ENCODE measurements around the gene SLC24A3.

The SLC24A3 gene

GRCh38 chr20:19341348-19342053 is 129.1 kb downstream of the SLC24A3 start:
- no peak for DNase-seq (ENCODE audit: low read depth in 2 of 2)

GRCh38 chr20:19344341-19344740 is 131.9 kb downstream of the SLC24A3 start:
- no peak for DNase-seq (ENCODE audit: low read depth in 2 of 2)

- DNase-seq (ENCODE audit: low read depth in 2 of 2) = no peak
Measured at GRCh38 chr20:19347943-19348456, 135.6 kb downstream of the SLC24A3 start.

- no peak for DNase-seq (ENCODE audit: low read depth in 2 of 2)
Measured at GRCh38 chr20:19348582-19348981, 136.1 kb downstream of the SLC24A3 start.

GRCh38 chr20:19349879-19350278 is 137.4 kb downstream of the SLC24A3 start:
- DNase-seq (ENCODE audit: low read depth in 2 of 2) = no peak

GRCh38 chr20:19351542-19351941 is 139.1 kb downstream of the SLC24A3 start:
- no peak for DNase-seq (ENCODE audit: low read depth in 2 of 2)

- no peak for DNase-seq (ENCODE audit: low read depth in 2 of 2)
Measured at GRCh38 chr20:19354950-19355349, 142.5 kb downstream of the SLC24A3 start.

GRCh38 chr20:19361790-19362189 is 149.3 kb downstream of the SLC24A3 start:
- no peak for DNase-seq (ENCODE audit: low read depth in 2 of 2)

- DNase-seq (ENCODE audit: low read depth in 2 of 2) = no peak
Measured at GRCh38 chr20:19363476-19363875, 151.0 kb downstream of the SLC24A3 start.

GRCh38 chr20:19367591-19367990 is 155.1 kb downstream of the SLC24A3 start:
- no peak for DNase-seq (ENCODE audit: low read depth in 2 of 2)

GRCh38 chr20:19368351-19368750 is 155.9 kb downstream of the SLC24A3 start:
- DNase-seq (ENCODE audit: low read depth in 2 of 2) = no peak

GRCh38 chr20:19370076-19371075 is 157.9 kb downstream of the SLC24A3 start:
- DNase-seq (ENCODE audit: low read depth in 2 of 2) = no peak

GRCh38 chr20:19371112-19371511 is 158.7 kb downstream of the SLC24A3 start:
- DNase-seq (ENCODE audit: low read depth in 2 of 2) = no peak

- no peak for DNase-seq (ENCODE audit: low read depth in 2 of 2)
Measured at GRCh38 chr20:19374216-19374615, 161.8 kb downstream of the SLC24A3 start.

- DNase-seq (ENCODE audit: low read depth in 2 of 2) = no peak
Measured at GRCh38 chr20:19375395-19375794, 163.0 kb downstream of the SLC24A3 start.

- DNase-seq (ENCODE audit: low read depth in 2 of 2) = no peak
Measured at GRCh38 chr20:19375801-19376200, 163.4 kb downstream of the SLC24A3 start.

GRCh38 chr20:19376451-19377229 is 164.2 kb downstream of the SLC24A3 start:
- no peak for DNase-seq (ENCODE audit: low read depth in 2 of 2)

- no peak for DNase-seq (ENCODE audit: low read depth in 2 of 2)
Measured at GRCh38 chr20:19378058-19378457, 165.6 kb downstream of the SLC24A3 start.

GRCh38 chr20:19380211-19380610 is 167.8 kb downstream of the SLC24A3 start:
- DNase-seq (ENCODE audit: low read depth in 2 of 2) = no peak

GRCh38 chr20:19381947-19382346 is 169.5 kb downstream of the SLC24A3 start:
- DNase-seq (ENCODE audit: low read depth in 2 of 2) = no peak

- DNase-seq (ENCODE audit: low read depth in 2 of 2) = no peak
Measured at GRCh38 chr20:19382386-19383340, 170.2 kb downstream of the SLC24A3 start.

Measured in stimulated activated CD4-positive, alpha-beta T cell treated with anti-CD3 and anti-CD28 coated beads, Interleukin-15, amount 100 ng/mL, for 48 hours (primary cell).